ENCODE measurements around the gene GNG13.

DNA sequence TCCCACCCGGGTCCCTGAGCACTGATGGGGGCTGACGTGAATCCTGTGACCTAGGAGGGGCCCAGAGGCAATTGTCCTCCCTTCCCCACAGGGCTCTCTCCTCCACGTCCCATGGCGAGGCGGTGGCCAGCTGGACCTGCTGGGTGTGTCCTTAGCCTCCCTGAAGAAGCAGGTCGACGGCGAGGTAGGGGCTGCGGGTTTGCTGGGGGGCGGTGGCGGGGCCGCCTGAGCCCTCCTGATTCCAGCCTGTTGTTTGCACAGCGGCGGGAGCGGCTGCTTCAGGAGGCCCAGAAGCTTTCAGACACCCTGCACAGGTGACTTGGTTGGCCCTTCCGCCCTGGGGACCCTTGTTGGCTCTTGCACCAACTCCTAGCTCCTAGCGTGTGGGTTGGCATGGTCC lies 10.4 kb downstream of the GNG13 start:
- TF ChIP-seq, protein P1, sequence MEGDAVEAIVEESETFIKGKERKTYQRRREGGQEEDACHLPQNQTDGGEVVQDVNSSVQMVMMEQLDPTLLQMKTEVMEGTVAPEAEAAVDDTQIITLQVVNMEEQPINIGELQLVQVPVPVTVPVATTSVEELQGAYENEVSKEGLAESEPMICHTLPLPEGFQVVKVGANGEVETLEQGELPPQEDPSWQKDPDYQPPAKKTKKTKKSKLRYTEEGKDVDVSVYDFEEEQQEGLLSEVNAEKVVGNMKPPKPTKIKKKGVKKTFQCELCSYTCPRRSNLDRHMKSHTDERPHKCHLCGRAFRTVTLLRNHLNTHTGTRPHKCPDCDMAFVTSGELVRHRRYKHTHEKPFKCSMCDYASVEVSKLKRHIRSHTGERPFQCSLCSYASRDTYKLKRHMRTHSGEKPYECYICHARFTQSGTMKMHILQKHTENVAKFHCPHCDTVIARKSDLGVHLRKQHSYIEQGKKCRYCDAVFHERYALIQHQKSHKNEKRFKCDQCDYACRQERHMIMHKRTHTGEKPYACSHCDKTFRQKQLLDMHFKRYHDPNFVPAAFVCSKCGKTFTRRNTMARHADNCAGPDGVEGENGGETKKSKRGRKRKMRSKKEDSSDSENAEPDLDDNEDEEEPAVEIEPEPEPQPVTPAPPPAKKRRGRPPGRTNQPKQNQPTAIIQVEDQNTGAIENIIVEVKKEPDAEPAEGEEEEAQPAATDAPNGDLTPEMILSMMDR (conservative IDR thresholded peaks at IDR 0.05), result no peak
- TF ChIP-seq ZFX (IDR thresholded peaks at IDR 0.05), result no peak

All from C4-2B (cell line).